ENCODE data around the gene RPS6KA2. TPM values are rescaled to one million over a fixed set of nuclear protein-coding genes. Genes with fewer than 3 reads are reported as not detected.
A peak's percentile ranks its signal among the peaks of the same experiment; 100 is the strongest.

Gene RPS6KA2
- total and polyA plus RNA-seq, 2 experiments from 2014 or later = 45.1 to 49.0 TPM

- H3K36me3 ChIP-seq (ENCODE audit: low read depth) = no peaks in the 10 kb centered on the region
- no peaks in the 10 kb centered on the region for H3K9me2 ChIP-seq (ENCODE audit: insufficient read depth)
- no peak overlapping the region for H3K27ac ChIP-seq
- no peak overlapping the region for H3K4me2 ChIP-seq (ENCODE audit: unreplicated experiment)
- in situ Hi-C loops (cut with MboI) = no loop called here
- no peaks in the 10 kb centered on the region for H3K27me3 ChIP-seq (replicated peaks; ENCODE audit: insufficient read depth)
- DNase-seq = peak; percentile 45
- no peaks in the 10 kb centered on the region for H4K20me1 ChIP-seq (ENCODE audit: insufficient read depth)
- no peak for TF ChIP-seq EZH2phosphoT487 (IDR thresholded peaks at IDR 0.05; ENCODE audit: insufficient read depth, low read depth)
- no peak for TF ChIP-seq EZH2 (IDR thresholded peaks at IDR 0.05; ENCODE audit: insufficient read depth, poor library complexity, severe bottlenecking)
- no peak overlapping the region for H3K9ac ChIP-seq
- WGBS, 2 experiments (ENCODE audit: low coverage in 1 of 2, low lambda C conversion rate in 2 of 2, missing lambda C conversion rate in 2 of 2) = 60 to 62% methylated on average over 24 to 26 of the region's 26 CpGs
- no peaks in the 10 kb centered on the region for H3K9me3 ChIP-seq (ENCODE audit: low read depth)
- no peaks in the 10 kb centered on the region for H3K4me1 ChIP-seq (ENCODE audit: insufficient read depth)
- H2AFZ ChIP-seq = no peak overlapping the region
- no peaks in the 10 kb centered on the region for H3K79me2 ChIP-seq (ENCODE audit: insufficient read depth)
- H3K4me3 ChIP-seq = no peak overlapping the region
- no peaks in the 10 kb centered on the region for H3F3A ChIP-seq (ENCODE audit: insufficient read depth)
Observed at GRCh38 chr6:166474721-166475565, 152.1 kb downstream of the RPS6KA2 start.

GRCh38 chr6:166473886-166474571, 153.0 kb downstream of the RPS6KA2 start:
- no peak for DNase-seq
- no peaks in the 10 kb centered on the region for H3F3A ChIP-seq (ENCODE audit: insufficient read depth)
- H3K9me3 ChIP-seq (ENCODE audit: low read depth) = no peaks in the 10 kb centered on the region
- no peak overlapping the region for H2AFZ ChIP-seq
- H3K4me2 ChIP-seq (ENCODE audit: unreplicated experiment) = no peak overlapping the region
- H3K27ac ChIP-seq = no peak overlapping the region
- H3K9ac ChIP-seq = no peak overlapping the region
- H3K36me3 ChIP-seq (ENCODE audit: low read depth) = no peaks in the 10 kb centered on the region
- H3K79me2 ChIP-seq (ENCODE audit: insufficient read depth) = no peaks in the 10 kb centered on the region
- no peaks in the 10 kb centered on the region for H3K4me1 ChIP-seq (ENCODE audit: insufficient read depth)
- in situ Hi-C loops (cut with MboI) = no loop called here
- no peaks in the 10 kb centered on the region for H3K9me2 ChIP-seq (ENCODE audit: insufficient read depth)
- H3K4me3 ChIP-seq = no peak overlapping the region
- no peaks in the 10 kb centered on the region for H4K20me1 ChIP-seq (ENCODE audit: insufficient read depth)
- 72 to 74% methylated on average over 12 of the region's 12 CpGs for WGBS, 2 experiments (ENCODE audit: low coverage in 1 of 2, low lambda C conversion rate in 2 of 2, missing lambda C conversion rate in 2 of 2)
- no peak for TF ChIP-seq EZH2 (IDR thresholded peaks at IDR 0.05; ENCODE audit: insufficient read depth, poor library complexity, severe bottlenecking)
- TF ChIP-seq EZH2phosphoT487 (IDR thresholded peaks at IDR 0.05; ENCODE audit: insufficient read depth, low read depth) = no peak
- H3K27me3 ChIP-seq (replicated peaks; ENCODE audit: insufficient read depth) = no peaks in the 10 kb centered on the region

GRCh38 chr6:166472636-166473035, 154.4 kb downstream of the RPS6KA2 start:
- H3K4me2 ChIP-seq (ENCODE audit: unreplicated experiment) = no peak overlapping the region
- H3K9ac ChIP-seq = no peak overlapping the region
- H3K9me2 ChIP-seq (ENCODE audit: insufficient read depth) = no peaks in the 10 kb centered on the region
- H3F3A ChIP-seq (ENCODE audit: insufficient read depth) = peaks cover 8% of the 10 kb centered on the region
- H2AFZ ChIP-seq = no peak overlapping the region
- no peaks in the 10 kb centered on the region for H3K79me2 ChIP-seq (ENCODE audit: insufficient read depth)
- H3K27me3 ChIP-seq (replicated peaks; ENCODE audit: insufficient read depth) = no peaks in the 10 kb centered on the region
- no peak for TF ChIP-seq EZH2 (IDR thresholded peaks at IDR 0.05; ENCODE audit: insufficient read depth, poor library complexity, severe bottlenecking)
- no peak for TF ChIP-seq EZH2phosphoT487 (IDR thresholded peaks at IDR 0.05; ENCODE audit: insufficient read depth, low read depth)
- peaks cover 4% of the 10 kb centered on the region; the same call in 1 of the 2 replicates for H3K36me3 ChIP-seq (ENCODE audit: low read depth)
- no peaks in the 10 kb centered on the region for H4K20me1 ChIP-seq (ENCODE audit: insufficient read depth)
- no peak overlapping the region for H3K4me3 ChIP-seq
- in situ Hi-C loops (cut with MboI) = no loop called here
- H3K9me3 ChIP-seq (ENCODE audit: low read depth) = no peaks in the 10 kb centered on the region
- 93 to 94% methylated on average over 12 of the region's 12 CpGs for WGBS, 2 experiments (ENCODE audit: low coverage in 1 of 2, low lambda C conversion rate in 2 of 2, missing lambda C conversion rate in 2 of 2)
- H3K4me1 ChIP-seq (ENCODE audit: insufficient read depth) = no peaks in the 10 kb centered on the region
- no peak for DNase-seq
- H3K27ac ChIP-seq = no peak overlapping the region

GRCh38 chr6:166471797-166472260, 155.2 kb downstream of the RPS6KA2 start:
- Histone ChIP-seq H3K27ac (no peak overlapping the region), H3K36me3 (ENCODE audit: low read depth) (peaks cover 5% of the 10 kb centered on the region; the same call in 1 of the 2 replicates), H3F3A (ENCODE audit: insufficient read depth) (peaks cover 16% of the 10 kb centered on the region), H4K20me1 (ENCODE audit: insufficient read depth) (no peaks in the 10 kb centered on the region), H3K4me3 (no peak overlapping the region), H3K27me3 (replicated peaks; ENCODE audit: insufficient read depth) (no peaks in the 10 kb centered on the region), H3K79me2 (ENCODE audit: insufficient read depth) (no peaks in the 10 kb centered on the region), H3K9me2 (ENCODE audit: insufficient read depth) (no peaks in the 10 kb centered on the region), H3K9ac (no peak overlapping the region), H3K9me3 (ENCODE audit: low read depth) (no peaks in the 10 kb centered on the region), H3K4me1 (ENCODE audit: insufficient read depth) (no peaks in the 10 kb centered on the region), H2AFZ (no peak overlapping the region), H3K4me2 (ENCODE audit: unreplicated experiment) (no peak overlapping the region)
- 85 to 92% methylated on average over 10 of the region's 10 CpGs for WGBS, 2 experiments (ENCODE audit: low coverage in 1 of 2, low lambda C conversion rate in 2 of 2, missing lambda C conversion rate in 2 of 2)
- no peak for DNase-seq
- TF ChIP-seq EZH2phosphoT487 (IDR thresholded peaks at IDR 0.05; ENCODE audit: insufficient read depth, low read depth) = no peak
- no peak for TF ChIP-seq EZH2 (IDR thresholded peaks at IDR 0.05; ENCODE audit: insufficient read depth, poor library complexity, severe bottlenecking)
- in situ Hi-C loops (cut with MboI) = no loop called here

All from GM23248 (cell line).